ENCODE measurements around the gene CGB7. TPM values are rescaled to one million over a fixed set of nuclear protein-coding genes. Genes with fewer than 3 reads are reported as not detected.

CGB7 gene
- total and polyA plus RNA-seq, 10 of the 15 experiments (the other 5 are each of a cell fraction or from before 2014, with no cell fraction given): 0.06 TPM; not detected in 9

DNA sequence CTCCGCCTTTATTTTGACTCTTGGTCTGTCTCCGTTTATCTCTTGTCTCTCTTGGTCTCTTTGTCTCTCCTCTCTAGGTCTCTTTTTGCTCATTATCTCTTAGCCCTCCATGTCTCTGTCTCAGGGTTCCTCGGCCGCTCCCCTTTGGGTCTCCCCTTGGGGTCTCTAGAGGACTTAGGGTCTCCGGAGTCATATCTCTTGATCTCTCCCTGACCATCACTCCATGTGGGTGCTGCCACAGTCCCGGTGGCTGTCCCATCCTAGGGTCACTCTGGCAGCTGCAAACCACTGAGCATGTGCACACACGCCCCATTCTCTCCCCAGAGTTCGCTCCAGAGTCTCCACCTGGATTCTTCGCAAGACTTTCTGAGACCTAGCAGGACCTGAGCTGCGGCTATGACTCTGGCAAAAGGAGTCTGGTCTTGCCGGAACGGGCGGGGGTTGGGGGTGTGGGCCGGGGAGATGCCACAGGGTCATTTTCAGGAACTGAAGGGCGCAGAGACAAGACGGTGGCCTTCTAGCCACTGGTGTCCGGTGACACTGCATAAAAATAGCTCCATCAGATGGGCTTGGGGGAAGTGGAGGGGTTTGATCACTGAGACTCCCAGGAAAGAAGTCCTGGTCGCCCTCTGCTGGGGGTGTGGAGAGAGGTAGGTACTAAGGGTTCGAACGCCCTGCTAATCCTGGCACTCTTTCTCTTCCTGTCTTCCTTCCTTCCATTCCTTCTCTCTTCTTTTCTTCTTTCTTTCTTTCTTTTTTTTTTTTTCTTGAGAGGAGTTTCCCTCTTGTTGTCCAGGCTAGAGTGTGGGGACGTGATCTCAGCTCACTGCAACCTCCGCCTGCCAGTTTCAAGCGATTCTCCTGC, 16.2 kb upstream of the CGB7 start:
- no peak for FAIRE-seq

More for the DNA sequence above, 16.2 kb upstream of the CGB7 start:
- Histone ChIP-seq H3K9me3 (replicated peaks; ENCODE audit: control insufficient read depth, insufficient read depth, low read length) (no peaks in the 10 kb centered on the region; the same call in 2 of the 3 replicates), H3K9ac (ENCODE audit: control insufficient read depth, insufficient read depth, low read length) (no peak overlapping the region), H3K27ac (ENCODE audit: control insufficient read depth, insufficient read depth) (no peak overlapping the region), H3K4me1 (ENCODE audit: control insufficient read depth, insufficient read depth, low read length) (no peaks in the 10 kb centered on the region), H3K27me3 (replicated peaks in 1 of 2; ENCODE audit: control insufficient read depth in 2 of 2, insufficient read depth in 2 of 2, low read length in 1 of 2) (peaks cover 0 to 3% of the 10 kb centered on the region in 2 experiments; a peak in 3 of 4 replicates), H3K36me3 (ENCODE audit: control insufficient read depth in 2 of 2, insufficient read depth in 2 of 2, low read length in 1 of 2) (no peaks in the 10 kb centered on the region), H3K4me3 (no peak overlapping the region), H3K4me2 (ENCODE audit: control insufficient read depth, insufficient read depth) (no peak overlapping the region), H4K20me1 (ENCODE audit: control insufficient read depth, insufficient read depth) (no peaks in the 10 kb centered on the region), H2AFZ (ENCODE audit: control insufficient read depth, low read depth, low read length) (no peak overlapping the region), H3K79me2 (ENCODE audit: control insufficient read depth, insufficient read depth, low read length) (no peaks in the 10 kb centered on the region)
- ChIA-PET SMC1A (ENCODE audit: uncharacterized antibody, unreplicated experiment) (interaction anchor here (0.8 to 1.3 kb wide), 2 partner anchors 24 to 135 kb away, joined by 3 read pairs; no protein-coding TSS in a partner anchor), CTCF (interaction anchor here (0.6 to 2.6 kb wide), 5 partner anchors 26 to 731 kb away, joined by 3 to 15 read pairs (median 4); no protein-coding TSS in a partner anchor), POLR2A (interaction anchor here (0.7 kb wide), 1 partner anchor 25 kb away, joined by 8 read pairs; no protein-coding TSS in a partner anchor), RAD21 (ENCODE audit: unreplicated experiment) (no interaction called here)
- intact Hi-C loops (cut with micrococcal nuclease; ENCODE audit: unreplicated experiment): no loop called here
- 56% methylated on average over 23 of the region's 23 CpGs for whole genome bisulfite sequencing (ENCODE audit: insufficient coverage, insufficient replicate concordance, low lambda C conversion rate, missing lambda C conversion rate)
- in situ Hi-C loops (cut with MboI): no loop called here
- DNase-seq (ENCODE audit: low read depth, low spot score): no peak
- no TSS peak for BruUV-seq (replicated peaks)
- peak; percentile 41; the same call in 2 of the 3 replicates for ATAC-seq
- no peak for TF ChIP-seq CHD4 (IDR thresholded peaks at IDR 0.05)
- TF ChIP-seq, protein P1, sequence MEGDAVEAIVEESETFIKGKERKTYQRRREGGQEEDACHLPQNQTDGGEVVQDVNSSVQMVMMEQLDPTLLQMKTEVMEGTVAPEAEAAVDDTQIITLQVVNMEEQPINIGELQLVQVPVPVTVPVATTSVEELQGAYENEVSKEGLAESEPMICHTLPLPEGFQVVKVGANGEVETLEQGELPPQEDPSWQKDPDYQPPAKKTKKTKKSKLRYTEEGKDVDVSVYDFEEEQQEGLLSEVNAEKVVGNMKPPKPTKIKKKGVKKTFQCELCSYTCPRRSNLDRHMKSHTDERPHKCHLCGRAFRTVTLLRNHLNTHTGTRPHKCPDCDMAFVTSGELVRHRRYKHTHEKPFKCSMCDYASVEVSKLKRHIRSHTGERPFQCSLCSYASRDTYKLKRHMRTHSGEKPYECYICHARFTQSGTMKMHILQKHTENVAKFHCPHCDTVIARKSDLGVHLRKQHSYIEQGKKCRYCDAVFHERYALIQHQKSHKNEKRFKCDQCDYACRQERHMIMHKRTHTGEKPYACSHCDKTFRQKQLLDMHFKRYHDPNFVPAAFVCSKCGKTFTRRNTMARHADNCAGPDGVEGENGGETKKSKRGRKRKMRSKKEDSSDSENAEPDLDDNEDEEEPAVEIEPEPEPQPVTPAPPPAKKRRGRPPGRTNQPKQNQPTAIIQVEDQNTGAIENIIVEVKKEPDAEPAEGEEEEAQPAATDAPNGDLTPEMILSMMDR (IDR thresholded peaks at IDR 0.05 in 2 of 3, conservative IDR thresholded peaks at IDR 0.05 in 1 of 3; ENCODE audit: control insufficient read depth in 2 of 3, extremely low read depth in 1 of 3, insufficient read depth in 1 of 3, low read depth in 3 of 3, low read length in 3 of 3): peak in 2 of 3 experiments; percentile 12 to 34; a peak in 2 of 6 replicates

All from GM12878 (cell line).